Measurements from ENCODE around the gene PDE6C. TPM values are rescaled to one million over a fixed set of nuclear protein-coding genes. Genes with fewer than 3 reads are reported as not detected.

PDE6C gene
- total RNA-seq (2022; extraction: Qiagen RNA extraction; ENCODE audit: low read depth) = not detected in 5 replicates

GRCh38 chr10:93612311-93612710, at the start of gene PDE6C:
Gene PDE6C, plus strand, starts transcription at chr10:93612537. Its CDS starts 189 bp downstream, at chr10:93612726.

GRCh38 chr10:93566435-93567276, 45.7 kb upstream of the PDE6C start, which contains the start of gene FFAR4:
Gene FFAR4, plus strand, starts transcription at chr10:93566665. Its CDS starts 56 bp downstream, at chr10:93566721.

GRCh38 chr10:93601146-93601773, 11.1 kb upstream of the PDE6C start, which contains the start of gene RBP4:
Gene RBP4, minus strand, starts transcription at chr10:93601235. Its CDS starts 207 bp downstream, at chr10:93601028.

GRCh38 chr10:93702210-93703001, 90.1 kb downstream of the PDE6C start, which contains the start of gene FRA10AC1:
Gene FRA10AC1, minus strand, starts transcription at chr10:93702592. Its CDS starts 2,486 bp downstream, at chr10:93700106.

Other genes starting within 250 kb of the PDE6C start
- gene MYOF, start 130.2 kb upstream of the PDE6C start, total RNA-seq (2022; extraction: Qiagen RNA extraction; ENCODE audit: low read depth) = 180 to 248 TPM (median 210 TPM) in 5 replicates
- 47.3 to 72.8 TPM (median 66.7 TPM) in 5 replicates for gene CEP55, start 115.9 kb upstream of the PDE6C start, total RNA-seq (2022; extraction: Qiagen RNA extraction; ENCODE audit: low read depth)
- gene FFAR4, start 45.9 kb upstream of the PDE6C start, total RNA-seq (2022; extraction: Qiagen RNA extraction; ENCODE audit: low read depth) = 0.14 to 0.44 TPM (median 0.25 TPM) in 5 replicates
- 5.1 to 10.4 TPM (median 9.4 TPM) in 5 replicates for gene RBP4, start 11.3 kb upstream of the PDE6C start, total RNA-seq (2022; extraction: Qiagen RNA extraction; ENCODE audit: low read depth)
- 2.9 to 6.2 TPM (median 5.7 TPM) in 5 replicates for gene FRA10AC1, start 90.1 kb downstream of the PDE6C start, total RNA-seq (2022; extraction: Qiagen RNA extraction; ENCODE audit: low read depth)
- gene LGI1, start 145.4 kb downstream of the PDE6C start, total RNA-seq (2022; extraction: Qiagen RNA extraction; ENCODE audit: low read depth) = not detected in 5 replicates